ENCODE data around the gene BTAF1. TPM values are rescaled to one million over a fixed set of nuclear protein-coding genes. Genes with fewer than 3 reads are reported as not detected.

BTAF1 gene
- total RNA-seq, 2 experiments from 2014 or later: 53.9 to 58.6 TPM

Other genes starting within 250 kb of the BTAF1 start
- 10 to 100 TPM; 25.8 to 25.9 TPM for gene TNKS2, start 125.3 kb upstream of the BTAF1 start, total RNA-seq
- 1 to 10 TPM; 3.6 to 3.9 TPM for gene FGFBP3, start 14.3 kb upstream of the BTAF1 start, total RNA-seq